Mesendoderm (in vitro differentiated cells): ENCODE results near the gene PTPRM.

ENCODE experiments used
- DNase-seq: peaks from one replicate; pipeline ENCODE4 v3.0.0; 2013
- H2AK5ac ChIP-seq: 2 replicates; pipeline ENCODE4 v1.6.1; 2013; ENCODE audit warnings: low read length, inconsistent platforms
- H2BK120ac ChIP-seq: 2 replicates; pipeline ENCODE4 v1.6.1; 2013; ENCODE audit warnings: low read depth, mild to moderate bottlenecking, low read length, moderate library complexity, mixed read lengths
- H2BK15ac ChIP-seq: replicated peaks from 2 replicates; pipeline ENCODE4 v1.6.1; 2013; ENCODE audit warnings: low read depth, mild to moderate bottlenecking, moderate library complexity
- H2BK5ac ChIP-seq: 2 replicates; pipeline ENCODE4 v1.6.1; 2013; ENCODE audit warnings: low read length, inconsistent platforms
- H3K18ac ChIP-seq: 2 replicates; pipeline ENCODE4 v1.6.1; 2013; ENCODE audit warnings: mild to moderate bottlenecking, low read length, mixed read lengths
- H3K23ac ChIP-seq: one replicate; pipeline ENCODE4 v1.6.1; 2013; ENCODE audit warnings: low read length
- H3K27ac ChIP-seq: 2 replicates; pipeline ENCODE4 v1.5.1; 2013; ENCODE audit warnings: low read depth, mild to moderate bottlenecking, inconsistent platforms, low read length, moderate library complexity
- H3K27me3 ChIP-seq: 2 replicates; pipeline ENCODE4 v1.6.1; 2013; ENCODE audit warnings: low read length, control low read depth, mild to moderate bottlenecking, inconsistent platforms; ENCODE audit not compliant: insufficient read depth, poor library complexity
- H3K36me3 ChIP-seq: 2 replicates; pipeline ENCODE4 v1.6.1; 2013; ENCODE audit warnings: low read length, inconsistent platforms; ENCODE audit not compliant: control insufficient read depth, insufficient read depth
- H3K4ac ChIP-seq: one replicate; pipeline ENCODE4 v1.6.1; 2013; ENCODE audit warnings: low read depth, mild to moderate bottlenecking, low read length, moderate library complexity
- H3K4me1 ChIP-seq: 2 replicates; pipeline ENCODE4 v1.6.1; 2013; ENCODE audit warnings: low read depth, low read length, inconsistent platforms; ENCODE audit not compliant: control insufficient read depth
- H3K4me2 ChIP-seq: 2 replicates; pipeline ENCODE4 v1.6.1; 2013; ENCODE audit warnings: low read length
- H3K4me3 ChIP-seq: 2 replicates; pipeline ENCODE4 v1.5.1; 2013; ENCODE audit warnings: mild to moderate bottlenecking, low read length
- H3K56ac ChIP-seq: one replicate; pipeline ENCODE4 v1.6.1; 2013; ENCODE audit warnings: low read length
- H3K79me1 ChIP-seq: 2 replicates; pipeline ENCODE4 v1.6.1; 2013; ENCODE audit warnings: low read length, inconsistent platforms
- H3K79me2 ChIP-seq: 2 replicates; pipeline ENCODE4 v1.6.1; 2013; ENCODE audit warnings: mild to moderate bottlenecking, low read length; ENCODE audit not compliant: control insufficient read depth, insufficient read depth
- H3K9ac ChIP-seq: 2 replicates; pipeline ENCODE4 v1.6.1; 2013; ENCODE audit warnings: low read length, inconsistent platforms
- H4K5ac ChIP-seq: one replicate; pipeline ENCODE4 v1.6.1; 2013; ENCODE audit warnings: low read length
- H4K8ac ChIP-seq: one replicate; pipeline ENCODE4 v1.6.1; 2013; ENCODE audit warnings: low read depth, mild to moderate bottlenecking, control low read depth, low read length, moderate library complexity
- WGBS: extraction: QIAGEN DNeasy Blood & Tissue Kit; methylation state at CpG from one replicate; pipeline ENCODE4 v1.1.7; 2013; ENCODE audit warnings: low lambda C conversion rate, missing lambda C conversion rate; ENCODE audit not compliant: insufficient coverage; ENCODE audit errors: extremely low coverage; 5-methylcytosine and 5-hydroxymethylcytosine counted together

The PTPRM gene

DNA sequence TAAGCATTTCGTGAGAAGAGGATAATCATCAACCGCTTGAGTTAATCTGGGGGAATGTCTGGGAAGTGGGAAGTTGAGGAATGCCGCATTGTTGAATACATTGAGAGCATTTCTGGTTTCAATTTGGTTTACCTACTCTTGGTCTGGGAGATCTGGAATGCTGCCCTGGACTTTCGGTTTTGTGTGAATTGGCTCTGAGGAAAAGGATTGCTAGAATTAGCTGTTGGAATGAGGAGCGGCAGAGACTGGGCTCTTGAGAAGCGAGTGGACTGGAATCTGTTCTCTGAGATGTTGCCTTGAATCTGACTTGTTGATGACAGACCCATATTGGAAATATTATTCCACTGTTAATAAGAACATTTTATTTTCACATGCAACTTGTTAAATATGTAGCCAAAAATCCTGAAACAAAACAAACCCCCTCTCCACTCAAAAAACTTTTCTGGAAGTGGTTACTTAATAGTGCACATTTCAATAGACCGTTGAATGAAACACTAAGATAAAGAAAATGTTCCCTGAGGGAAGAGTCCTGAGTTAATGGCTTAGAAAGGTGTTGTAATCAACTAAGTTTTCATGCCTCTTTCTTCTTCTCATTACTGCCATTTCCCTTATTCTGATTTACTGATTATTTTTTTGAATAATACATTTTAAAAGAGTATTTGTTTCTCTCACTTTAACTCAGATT, 50.8 kb downstream of the PTPRM start:
- H3K23ac ChIP-seq = no peak overlapping the region
- H3K9ac ChIP-seq = no peak overlapping the region
- H3K79me2 ChIP-seq = peaks cover 1% of the 10 kb centered on the region
- H2BK15ac ChIP-seq = no peak overlapping the region
- H3K4me2 ChIP-seq = no peak overlapping the region
- WGBS = no CpG with 5 or more reads among the region's 7 CpGs
- no peak overlapping the region for H2BK5ac ChIP-seq
- H3K27ac ChIP-seq = no peak overlapping the region
- no peak overlapping the region for H3K18ac ChIP-seq
- no peak overlapping the region for H3K4ac ChIP-seq
- no peak overlapping the region for H2AK5ac ChIP-seq
- peak; percentile 74 for DNase-seq
- H3K36me3 ChIP-seq = no peaks in the 10 kb centered on the region
- no peak overlapping the region for H3K56ac ChIP-seq
- peaks cover 17% of the 10 kb centered on the region for H3K79me1 ChIP-seq
- H3K27me3 ChIP-seq = no peaks in the 10 kb centered on the region
- H4K8ac ChIP-seq = no peak overlapping the region
- no peak overlapping the region for H3K4me3 ChIP-seq
- no peak overlapping the region for H2BK120ac ChIP-seq
- no peak overlapping the region for H4K5ac ChIP-seq
- H3K4me1 ChIP-seq = peaks cover 8% of the 10 kb centered on the region

DNA sequence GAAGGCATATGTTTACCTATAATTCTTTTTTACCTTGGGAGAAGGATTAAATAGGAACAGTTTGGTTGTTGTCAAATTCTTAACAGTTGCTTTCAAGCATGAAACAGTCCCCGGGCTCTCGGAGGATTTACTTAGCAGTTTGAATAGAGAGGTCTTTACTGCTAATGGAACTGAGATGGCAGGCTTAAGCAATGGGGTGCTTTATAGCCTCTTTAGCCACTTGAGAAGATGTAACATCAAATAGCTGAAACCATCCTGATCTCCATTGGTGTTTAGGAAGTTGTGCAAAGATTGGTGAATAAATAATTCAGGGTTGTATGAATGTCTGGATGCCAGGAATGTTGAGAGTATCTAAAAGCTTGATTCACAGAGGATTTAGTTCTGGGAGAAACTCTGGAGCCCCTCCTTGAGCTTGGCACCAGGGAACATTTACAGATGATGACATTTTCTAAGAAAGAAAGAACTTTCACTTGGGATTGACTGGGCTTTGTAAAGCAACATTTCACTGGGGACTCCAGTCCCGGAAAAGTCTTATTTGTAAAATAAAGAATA, 51.9 kb downstream of the PTPRM start:
- Histone ChIP-seq H3K23ac (no peak overlapping the region), H2AK5ac (no peak overlapping the region), H3K79me1 (peaks cover 17% of the 10 kb centered on the region), H4K8ac (no peak overlapping the region), H3K79me2 (no peaks in the 10 kb centered on the region), H3K4me3 (no peak overlapping the region), H3K4me1 (peaks cover 8% of the 10 kb centered on the region), H2BK5ac (no peak overlapping the region), H3K4me2 (no peak overlapping the region), H2BK120ac (no peak overlapping the region), H2BK15ac (no peak overlapping the region), H3K27me3 (no peaks in the 10 kb centered on the region), H4K5ac (no peak overlapping the region), H3K56ac (no peak overlapping the region), H3K27ac (no peak overlapping the region), H3K18ac (no peak overlapping the region), H3K4ac (no peak overlapping the region), H3K9ac (no peak overlapping the region), H3K36me3 (no peaks in the 10 kb centered on the region)
- no CpG with 5 or more reads among the region's 3 CpGs for WGBS
- DNase-seq = no peak

DNA sequence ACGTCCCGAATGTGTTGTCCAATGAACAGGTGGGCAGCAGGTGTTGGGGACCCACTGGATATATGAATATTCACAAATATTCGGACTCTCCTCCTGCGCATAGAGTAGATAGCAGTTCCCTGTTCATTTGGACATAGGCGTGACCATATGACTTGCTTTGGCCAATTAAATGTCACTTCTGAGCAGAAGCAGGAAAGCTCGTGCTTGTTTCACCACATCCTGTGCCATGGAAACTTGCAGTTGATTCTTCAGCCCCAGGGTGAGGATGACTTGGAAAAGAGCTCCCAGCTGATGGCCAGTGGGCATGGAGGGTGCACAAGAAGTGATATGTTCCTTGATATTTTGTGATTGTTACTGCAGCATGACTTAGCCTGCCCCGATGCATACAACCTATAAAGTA, 52.6 kb downstream of the PTPRM start:
- Histone ChIP-seq H3K9ac (no peak overlapping the region), H3K79me2 (no peaks in the 10 kb centered on the region), H3K18ac (no peak overlapping the region), H3K23ac (no peak overlapping the region), H4K8ac (no peak overlapping the region), H3K27ac (no peak overlapping the region), H2BK120ac (no peak overlapping the region), H3K4me2 (no peak overlapping the region), H3K4me1 (peaks cover 8% of the 10 kb centered on the region), H3K56ac (no peak overlapping the region), H2BK15ac (no peak overlapping the region), H3K36me3 (no peaks in the 10 kb centered on the region), H3K27me3 (no peaks in the 10 kb centered on the region), H2BK5ac (no peak overlapping the region), H3K79me1 (peaks cover 20% of the 10 kb centered on the region), H2AK5ac (no peak overlapping the region), H3K4me3 (no peak overlapping the region), H3K4ac (no peak overlapping the region), H4K5ac (no peak overlapping the region)
- no CpG with 5 or more reads among the region's 7 CpGs for WGBS
- DNase-seq = no peak

DNA sequence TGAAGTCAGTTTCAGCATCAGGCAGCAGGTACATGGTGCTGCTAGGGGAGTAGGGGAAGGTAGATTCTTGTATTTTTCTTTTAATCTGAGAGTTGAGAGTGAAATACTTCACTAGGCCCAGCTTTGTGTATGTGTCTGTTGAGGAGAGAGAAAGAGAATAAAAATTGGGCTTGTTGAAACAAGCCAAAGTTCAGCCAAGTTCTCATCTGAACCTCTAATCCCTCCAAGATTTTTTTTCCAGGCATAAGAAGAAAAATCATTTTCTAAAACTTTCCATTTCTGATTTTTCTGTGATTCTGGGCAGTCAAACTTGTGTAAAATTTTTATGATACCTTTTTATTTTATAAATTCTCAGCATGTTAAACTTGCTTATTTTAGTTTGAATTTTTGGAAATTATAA, 55.6 kb downstream of the PTPRM start:
- no peak overlapping the region for H2AK5ac ChIP-seq
- H3K79me1 ChIP-seq = peaks cover 20% of the 10 kb centered on the region
- H3K4me3 ChIP-seq = no peak overlapping the region
- no peak overlapping the region for H3K4me2 ChIP-seq
- no peak overlapping the region for H3K27ac ChIP-seq
- H2BK5ac ChIP-seq = no peak overlapping the region
- no peaks in the 10 kb centered on the region for H3K36me3 ChIP-seq
- H2BK120ac ChIP-seq = no peak overlapping the region
- no peak overlapping the region for H4K8ac ChIP-seq
- peaks cover 7% of the 10 kb centered on the region for H3K4me1 ChIP-seq
- no peaks in the 10 kb centered on the region for H3K27me3 ChIP-seq
- no peaks in the 10 kb centered on the region for H3K79me2 ChIP-seq
- H3K9ac ChIP-seq = no peak overlapping the region
- H4K5ac ChIP-seq = no peak overlapping the region
- DNase-seq = no peak
- no peak overlapping the region for H3K18ac ChIP-seq
- H3K56ac ChIP-seq = no peak overlapping the region
- no peak overlapping the region for H3K23ac ChIP-seq
- H2BK15ac ChIP-seq = no peak overlapping the region
- H3K4ac ChIP-seq = no peak overlapping the region

DNA sequence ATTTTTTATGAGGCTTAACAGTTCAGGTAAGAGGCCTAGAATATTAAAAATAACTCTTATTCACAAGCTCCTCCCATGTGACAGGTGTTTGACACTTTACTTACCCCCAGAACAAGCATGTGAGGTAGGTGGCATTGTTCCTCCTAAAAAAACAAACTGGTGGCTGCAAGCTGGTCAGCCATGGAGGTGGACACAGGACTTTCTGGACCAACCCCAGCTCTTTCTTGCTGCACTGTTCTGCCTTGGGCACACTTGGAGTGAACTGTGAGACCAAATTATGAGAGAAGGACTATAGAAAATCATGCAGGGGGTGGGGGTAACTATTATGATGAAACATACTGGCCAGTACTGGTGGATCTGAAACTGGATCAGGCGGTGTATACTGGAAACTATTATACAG, 56.6 kb downstream of the PTPRM start:
- Histone ChIP-seq H3K9ac (no peak overlapping the region), H2BK15ac (no peak overlapping the region)
- no CpG with 5 or more reads among the region's 1 CpG for WGBS

DNA sequence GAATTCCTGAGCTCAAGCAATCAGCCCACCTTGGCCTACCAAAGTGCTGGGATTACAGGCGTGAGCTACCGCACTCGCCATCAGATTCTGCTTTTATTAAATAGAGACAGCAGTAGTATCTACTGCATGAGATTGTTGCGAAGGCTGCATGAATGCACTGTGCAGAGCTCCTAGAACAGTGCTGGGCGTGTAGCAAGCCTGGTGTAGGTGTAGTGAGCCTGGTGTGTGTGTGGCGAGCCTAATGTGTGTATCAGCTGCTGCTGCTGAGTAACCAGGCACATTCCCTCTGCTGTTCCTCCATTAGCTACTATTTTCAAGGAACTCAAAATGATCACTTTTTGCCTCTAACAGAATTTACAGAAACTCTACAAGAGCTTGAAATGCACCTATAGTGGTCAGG, 57.6 kb downstream of the PTPRM start:
- H3K56ac ChIP-seq = no peak overlapping the region
- H2BK15ac ChIP-seq = no peak overlapping the region
- H3K36me3 ChIP-seq = no peaks in the 10 kb centered on the region
- no peak overlapping the region for H3K23ac ChIP-seq
- H3K79me1 ChIP-seq = peaks cover 19% of the 10 kb centered on the region
- no peak overlapping the region for H3K4me2 ChIP-seq
- no peak overlapping the region for H2BK120ac ChIP-seq
- H3K79me2 ChIP-seq = no peaks in the 10 kb centered on the region
- peaks cover 2% of the 10 kb centered on the region for H3K4me1 ChIP-seq
- no peak for DNase-seq
- no peak overlapping the region for H4K8ac ChIP-seq
- no peak overlapping the region for H2BK5ac ChIP-seq
- no CpG with 5 or more reads among the region's 6 CpGs for WGBS
- no peak overlapping the region for H2AK5ac ChIP-seq
- H3K4me3 ChIP-seq = no peak overlapping the region
- no peak overlapping the region for H4K5ac ChIP-seq
- H3K27me3 ChIP-seq = no peaks in the 10 kb centered on the region
- H3K9ac ChIP-seq = no peak overlapping the region
- no peak overlapping the region for H3K18ac ChIP-seq
- no peak overlapping the region for H3K4ac ChIP-seq
- H3K27ac ChIP-seq = no peak overlapping the region

More for the DNA sequence above, 56.6 kb downstream of the PTPRM start:
- Histone ChIP-seq H3K36me3 (no peaks in the 10 kb centered on the region), H3K27me3 (no peaks in the 10 kb centered on the region), H3K23ac (no peak overlapping the region), H3K56ac (no peak overlapping the region), H2BK5ac (no peak overlapping the region), H4K8ac (no peak overlapping the region), H2AK5ac (no peak overlapping the region), H4K5ac (no peak overlapping the region), H3K18ac (no peak overlapping the region), H3K4me2 (no peak overlapping the region), H3K4ac (no peak overlapping the region), H3K27ac (no peak overlapping the region), H2BK120ac (no peak overlapping the region), H3K4me1 (peaks cover 3% of the 10 kb centered on the region), H3K79me1 (peaks cover 17% of the 10 kb centered on the region), H3K79me2 (no peaks in the 10 kb centered on the region), H3K4me3 (no peak overlapping the region)
- no peak for DNase-seq
